Mammary epithelial cell (primary cell): ENCODE measurements around the gene SPECC1.

Experiments used
- CTCF ChIP-seq, 2 donors: IDR thresholded peaks in 1 of 2; conservative IDR thresholded peaks in 1 of 2; 2 replicates each; pipeline ENCODE4 v1.5.1; 2011 to 2012; ENCODE audit warnings: inconsistent platforms in 2 of 2, low read length in 2 of 2, mild to moderate bottlenecking in 2 of 2, control low read depth in 1 of 2, low read depth in 1 of 2; ENCODE audit not compliant: insufficient read depth in 1 of 2; ENCODE audit errors: extremely low read depth in 1 of 2
- EZH2 ChIP-seq: IDR thresholded peaks from 2 replicates; pipeline ENCODE4 v1.6.1; 2012; ENCODE audit warnings: low read length, inconsistent platforms, borderline replicate concordance

GRCh38 chr17:20092973-20093626 lies 83.9 kb downstream of the SPECC1 start:
- TF ChIP-seq EZH2 = no peak
- no peak for TF ChIP-seq CTCF (conservative IDR thresholded peaks at IDR 0.05 in 1 of 2, IDR thresholded peaks at IDR 0.05 in 1 of 2; ENCODE audit: extremely low read depth in 1 of 2, insufficient read depth in 1 of 2, low read depth in 1 of 2, low read length in 2 of 2)
